Measurements from ENCODE around the gene DTHD1.

- TF ChIP-seq, protein P1, sequence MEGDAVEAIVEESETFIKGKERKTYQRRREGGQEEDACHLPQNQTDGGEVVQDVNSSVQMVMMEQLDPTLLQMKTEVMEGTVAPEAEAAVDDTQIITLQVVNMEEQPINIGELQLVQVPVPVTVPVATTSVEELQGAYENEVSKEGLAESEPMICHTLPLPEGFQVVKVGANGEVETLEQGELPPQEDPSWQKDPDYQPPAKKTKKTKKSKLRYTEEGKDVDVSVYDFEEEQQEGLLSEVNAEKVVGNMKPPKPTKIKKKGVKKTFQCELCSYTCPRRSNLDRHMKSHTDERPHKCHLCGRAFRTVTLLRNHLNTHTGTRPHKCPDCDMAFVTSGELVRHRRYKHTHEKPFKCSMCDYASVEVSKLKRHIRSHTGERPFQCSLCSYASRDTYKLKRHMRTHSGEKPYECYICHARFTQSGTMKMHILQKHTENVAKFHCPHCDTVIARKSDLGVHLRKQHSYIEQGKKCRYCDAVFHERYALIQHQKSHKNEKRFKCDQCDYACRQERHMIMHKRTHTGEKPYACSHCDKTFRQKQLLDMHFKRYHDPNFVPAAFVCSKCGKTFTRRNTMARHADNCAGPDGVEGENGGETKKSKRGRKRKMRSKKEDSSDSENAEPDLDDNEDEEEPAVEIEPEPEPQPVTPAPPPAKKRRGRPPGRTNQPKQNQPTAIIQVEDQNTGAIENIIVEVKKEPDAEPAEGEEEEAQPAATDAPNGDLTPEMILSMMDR (IDR thresholded peaks at IDR 0.05) = no peak
- no peak for TF ChIP-seq POLR2A (IDR thresholded peaks at IDR 0.05)
These were observed 7.5 kb downstream of the DTHD1 start for GRCh38 chr4:36288731-36289426.
